HG03442 (cell line): ENCODE results near the gene PEAR1.

ENCODE experiments used
- ATAC-seq: cut with Tn5 transposase; IDR thresholded peaks from one replicate; pipeline ENCODE4 v1.9.1; 2021; ENCODE audit warnings: mild to moderate bottlenecking, moderate library complexity; ENCODE audit not compliant: unreplicated experiment

Gene PEAR1

GRCh38 chr1:156958247-156958714, 64.8 kb downstream of the PEAR1 start:
- ATAC-seq: no peak

DNA sequence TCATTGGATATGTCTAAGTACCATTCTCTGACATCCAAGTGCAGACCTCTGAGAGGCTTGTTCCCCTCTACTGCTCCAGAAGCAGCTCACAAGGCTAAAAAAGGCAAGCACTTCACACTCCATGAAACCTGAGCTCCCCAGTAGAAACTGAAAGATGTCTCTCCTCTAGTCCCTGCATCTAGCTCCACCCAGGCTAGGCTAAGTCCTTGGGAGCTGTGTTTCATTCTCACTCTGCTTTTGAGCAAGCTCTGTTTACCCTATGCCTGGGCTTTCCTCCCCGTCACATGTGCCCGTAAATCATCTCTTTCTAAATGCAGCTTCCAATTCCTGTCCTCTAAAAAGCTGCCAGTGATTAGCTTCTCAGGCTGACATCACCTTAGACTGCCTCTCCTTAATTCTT, 65.9 kb downstream of the PEAR1 start:
- no peak for ATAC-seq

GRCh38 chr1:156959925-156960324, 66.4 kb downstream of the PEAR1 start:
- no peak for ATAC-seq

GRCh38 chr1:156961709-156962108, 68.2 kb downstream of the PEAR1 start:
- no peak for ATAC-seq

GRCh38 chr1:156963621-156964020, 70.1 kb downstream of the PEAR1 start:
- ATAC-seq: no peak

DNA sequence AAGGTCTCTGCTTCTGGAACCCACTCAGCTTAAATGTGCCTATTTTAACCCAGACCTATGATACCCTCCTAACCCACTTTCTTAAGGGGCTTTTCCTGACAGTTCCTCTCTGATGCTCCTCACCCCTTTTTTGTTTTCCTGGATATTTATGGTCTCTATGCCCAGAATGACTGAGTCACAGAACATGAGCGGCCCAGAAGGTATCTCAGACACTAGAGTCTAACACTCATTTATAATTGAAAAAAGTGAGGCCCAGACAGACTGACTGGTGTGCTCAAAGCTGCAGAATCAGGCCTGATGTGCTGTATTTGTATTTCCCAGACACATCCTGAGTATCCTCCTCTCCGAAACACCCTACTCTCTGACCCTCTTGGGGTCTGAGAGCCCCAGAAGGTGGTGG, 70.9 kb downstream of the PEAR1 start:
- no peak for ATAC-seq
